OCI-LY7 (cell line): Measurements from ENCODE around the gene RPL28. TPM values are rescaled to one million over a fixed set of nuclear protein-coding genes. Genes with fewer than 3 reads are reported as not detected.

Source experiments
- BruUV-seq: library from RNA; stranded (reverse); fragments of 400-500 nt; replicated peaks from 2 replicates; lab custom pipeline; 2021; lab: Mats Ljungman, UMichigan
- CTCF ChIA-PET: fragments of 300-600 bp; sonication (Branson Sonifier 250); formaldehyde crosslinking; loops from one replicate; lab custom pipeline; 2022; ENCODE audit warnings: antibody characterized with exemption; ENCODE audit not compliant: unreplicated experiment; lab: Charles Lee
- POLR2A ChIA-PET: fragments of 300-600 bp; sonication (Branson Sonifier 250); formaldehyde crosslinking; loops from one replicate; lab custom pipeline; 2022; ENCODE audit warnings: antibody characterized with exemption; lab: Charles Lee
- DNase-seq: peaks from one replicate; pipeline ENCODE4 v3.0.0-alpha.2; 2015; ENCODE audit warnings: low spot score
- H2AFZ ChIP-seq: fragments of 200-600 bp; sonication (generic), shearing (Covaris generic); 2 replicates; pipeline ENCODE4 v1.6.1; 2014; ENCODE audit warnings: mild to moderate bottlenecking, antibody characterized with exemption, low read length, moderate library complexity
- H3K27ac ChIP-seq: fragments of 200-600 bp; sonication (generic); 2 replicates; pipeline ENCODE4 v1.5.1; 2014; ENCODE audit warnings: mixed run types, low read depth, mild to moderate bottlenecking, moderate library complexity, low read length, inconsistent platforms; ENCODE audit not compliant: poor library complexity, severe bottlenecking
- H3K36me3 ChIP-seq: fragments of 200-600 bp; sonication (generic); 2 replicates; pipeline ENCODE4 v1.6.1; 2014; ENCODE audit warnings: mild to moderate bottlenecking, antibody characterized with exemption, low read length, moderate library complexity, mixed read lengths; ENCODE audit not compliant: insufficient read depth
- H3K4me1 ChIP-seq: fragments of 200-600 bp; sonication (generic); 2 replicates; pipeline ENCODE4 v1.5.1; 2014; ENCODE audit warnings: mild to moderate bottlenecking, low read length; ENCODE audit not compliant: insufficient read depth, poor library complexity, severe bottlenecking
- H3K4me2 ChIP-seq: fragments of 200-600 bp; sonication (generic); 2 replicates; pipeline ENCODE4 v1.6.1; 2014; ENCODE audit warnings: mild to moderate bottlenecking, low read length
- H3K4me3 ChIP-seq: fragments of 200-600 bp; sonication (generic); 2 replicates; pipeline ENCODE4 v1.5.1; 2014; ENCODE audit warnings: mild to moderate bottlenecking, low read depth, low read length; ENCODE audit not compliant: poor library complexity, severe bottlenecking
- H3K79me2 ChIP-seq: fragments of 200-600 bp; sonication (generic); 2 replicates; pipeline ENCODE4 v1.6.1; 2016; ENCODE audit warnings: low read depth, mild to moderate bottlenecking, low read length, moderate library complexity, mixed read lengths; ENCODE audit not compliant: insufficient read depth
- H3K9me2 ChIP-seq: fragments of 200-600 bp; sonication (generic); 2 replicates; pipeline ENCODE4 v1.6.1; 2016; ENCODE audit warnings: mild to moderate bottlenecking, low read length, mixed read lengths; ENCODE audit not compliant: insufficient read depth
- H3K9me3 ChIP-seq: fragments of 200-600 bp; sonication (generic); 2 replicates; pipeline ENCODE4 v1.6.1; 2014; ENCODE audit warnings: mild to moderate bottlenecking, mixed run types, low read length, mixed read lengths
- H4K20me1 ChIP-seq: fragments of 200-600 bp; sonication (generic); 2 replicates; pipeline ENCODE4 v1.6.1; 2014; ENCODE audit warnings: mild to moderate bottlenecking, antibody characterized with exemption, low read length, moderate library complexity, mixed read lengths; ENCODE audit not compliant: insufficient read depth
- CTCF ChIP-seq: fragments of 200-600 bp; sonication (generic); conservative IDR thresholded peaks from 2 replicates; pipeline ENCODE4 v1.5.1; 2014; ENCODE audit warnings: mild to moderate bottlenecking, antibody characterized with exemption, low read length, moderate library complexity, mixed read lengths
- EZH2phosphoT487 ChIP-seq: fragments of 200-600 bp; sonication (generic); IDR thresholded peaks from 2 replicates; pipeline ENCODE4 v1.6.1; 2018; ENCODE audit warnings: low read depth, borderline replicate concordance, mild to moderate bottlenecking, mixed run types, antibody characterized with exemption, low read length, moderate library complexity, mixed read lengths
- intact Hi-C: fragments of 100-400 bp; cut with micrococcal nuclease; formaldehyde crosslinking; loops from one replicate; pipeline ENCODE4 v1.10.0; 2022; ENCODE audit not compliant: unreplicated experiment
- total RNA-seq, 2 experiments: library from RNA; depleted of rRNA in 1 of 2; stranded (reverse); fragments of >200 nt in 1 of 2; shearing (Covaris generic) in 1 of 2; gene quantifications; 2 replicates each; pipeline ENCODE4 v1.2.3, GENCODE V29; 2014 to 2022

The RPL28 gene
- total RNA-seq, 2 experiments from 2014 or later, result 872 to 2,656 TPM

- DNase-seq, result no peak
- POLR2A ChIA-PET, result no interaction called here
- Histone ChIP-seq H3K4me1 (peaks cover 5% of the 10 kb centered on the region), H3K9me3 (no peaks in the 10 kb centered on the region), H3K36me3 (no peaks in the 10 kb centered on the region), H2AFZ (no peak overlapping the region), H4K20me1 (no peaks in the 10 kb centered on the region), H3K4me3 (no peak overlapping the region), H3K9me2 (no peaks in the 10 kb centered on the region), H3K4me2 (no peak overlapping the region), H3K79me2 (no peaks in the 10 kb centered on the region), H3K27ac (no peak overlapping the region)
- TF ChIP-seq CTCF, result no peak
- TF ChIP-seq EZH2phosphoT487, result no peak
- intact Hi-C loops, result no loop called here
- no TSS peak for BruUV-seq
- CTCF ChIA-PET, result no interaction called here
Measured at GRCh38 chr19:55358943-55359908, 26.5 kb upstream of the RPL28 start.

- CTCF ChIA-PET, result interaction anchor here (0.9 kb wide), 1 partner anchor 21 kb away, joined by 5 read pairs; no protein-coding TSS in a partner anchor
- H3K79me2 ChIP-seq, result no peaks in the 10 kb centered on the region
- TF ChIP-seq EZH2phosphoT487, result no peak
- TF ChIP-seq CTCF, result no peak
- H3K4me3 ChIP-seq, result no peak overlapping the region
- no peaks in the 10 kb centered on the region for H3K4me1 ChIP-seq
- POLR2A ChIA-PET, result no interaction called here
- H4K20me1 ChIP-seq, result no peaks in the 10 kb centered on the region
- H3K9me2 ChIP-seq, result no peaks in the 10 kb centered on the region
- DNase-seq, result no peak
- no peaks in the 10 kb centered on the region for H3K36me3 ChIP-seq
- no TSS peak for BruUV-seq
- no peak overlapping the region for H3K4me2 ChIP-seq
- no peaks in the 10 kb centered on the region for H3K9me3 ChIP-seq
- intact Hi-C loops, result no loop called here
- H2AFZ ChIP-seq, result no peak overlapping the region
- no peak overlapping the region for H3K27ac ChIP-seq
Measured at GRCh38 chr19:55360902-55361301, 24.8 kb upstream of the RPL28 start.
